ENCODE data around the gene KLK1. TPM values are rescaled to one million over a fixed set of nuclear protein-coding genes. Genes with fewer than 3 reads are reported as not detected.
"Not testable (repeated sequence)": the region's sequence is repeated elsewhere in the genome, so short reads cannot be mapped to it uniquely, and the experiment has no call there.

The KLK1 gene
- total and polyA plus RNA-seq, 2 of the 13 experiments (the other 11 are each of a cell fraction or from before 2014, with no cell fraction given) = not detected

GRCh38 chr19:50773454-50773853, 50.1 kb downstream of the KLK1 start:
- CTCF ChIA-PET (ENCODE audit: low intra/inter-chr PET ratio, low total read pairs); H3K27ac ChIP-seq (ENCODE audit: extremely low read length, insufficient read depth, low read length); H3K9me3 ChIP-seq (ENCODE audit: low read length); H3K36me3 ChIP-seq (replicated peaks in 1 of 2; ENCODE audit: control insufficient read depth in 1 of 2, insufficient read depth in 2 of 2, low read length in 2 of 2); H4K20me1 ChIP-seq (ENCODE audit: insufficient read depth, low read length); BruUV-seq (replicated peaks); H3K4me3 ChIP-seq (replicated peaks in 1 of 3; ENCODE audit: insufficient read depth in 1 of 3, low read depth in 2 of 3, low read length in 3 of 3); POLR2A ChIA-PET; H3K79me2 ChIP-seq (ENCODE audit: insufficient read depth, low read length); intact Hi-C loops (cut with micrococcal nuclease; ENCODE audit: unreplicated experiment); H3K4me2 ChIP-seq (ENCODE audit: low read depth, low read length); ATAC-seq; H3K4me1 ChIP-seq (ENCODE audit: insufficient read depth, low read length); H3K9ac ChIP-seq (ENCODE audit: insufficient read depth, low read depth, low read length); DNase-seq (ENCODE audit: low spot score); in situ Hi-C loops (cut with HindIII; ENCODE audit: extremely low pct_ligation_motif_present, low pct_unique_long_range_greater_than_20kb); H2AFZ ChIP-seq (ENCODE audit: low read length); FAIRE-seq: not testable (repeated sequence)
- peaks cover 0 to 11% of the 10 kb centered on the region in 2 experiments; a peak in 2 of 5 replicates for H3K27me3 ChIP-seq (ENCODE audit: control insufficient read depth in 1 of 2, insufficient read depth in 2 of 2, low read length in 2 of 2)
- 3% methylated on average over 6 of the region's 7 CpGs for WGBS (ENCODE audit: low lambda C conversion rate)

DNA sequence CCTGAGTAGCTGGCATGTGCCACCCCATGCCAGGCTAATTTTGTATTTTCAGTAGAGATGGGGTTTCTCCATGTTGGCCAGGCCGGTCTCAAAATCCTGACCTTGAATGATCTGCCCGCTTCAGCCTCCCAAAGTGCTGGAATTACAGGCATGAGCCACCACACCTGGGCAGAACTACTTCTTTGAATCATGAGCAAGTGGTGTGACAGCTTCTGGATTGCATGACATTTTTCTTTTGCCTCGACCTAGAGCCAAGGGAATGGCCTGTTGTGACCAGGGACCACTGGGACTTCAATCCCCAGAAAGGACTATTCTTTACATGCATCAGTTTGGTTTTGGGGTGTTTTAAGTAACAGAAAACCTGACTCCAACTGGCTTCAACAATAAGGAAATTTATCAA, 50.7 kb downstream of the KLK1 start:
- CTCF ChIA-PET (ENCODE audit: low intra/inter-chr PET ratio, low total read pairs); DNase-seq (ENCODE audit: low spot score); ATAC-seq: not testable (repeated sequence)

DNA sequence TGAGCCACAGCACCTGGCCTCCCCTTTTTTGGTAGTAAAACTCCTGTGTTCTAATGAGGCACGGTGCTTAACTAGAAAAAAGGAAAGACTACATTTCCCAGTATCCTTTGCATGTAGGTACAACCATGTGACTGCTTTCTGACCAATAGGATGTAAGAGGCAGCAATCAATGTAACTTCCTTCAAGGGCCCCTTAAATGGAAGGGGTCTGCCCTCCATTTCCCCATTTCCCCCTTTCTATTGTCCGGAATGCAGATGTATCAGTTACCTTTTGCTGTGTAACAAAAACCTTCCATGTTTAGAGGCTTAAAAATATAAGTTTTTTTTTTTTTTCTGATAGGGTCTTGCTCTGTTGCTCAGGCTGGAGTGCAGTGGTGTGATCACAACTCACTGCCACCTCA, 51.1 kb downstream of the KLK1 start:
- H3K9me3 ChIP-seq (ENCODE audit: low read length) = no peaks in the 10 kb centered on the region
- H2AFZ ChIP-seq (ENCODE audit: low read length) = no peak overlapping the region
- no peak overlapping the region for H3K4me2 ChIP-seq (ENCODE audit: low read depth, low read length)
- WGBS (ENCODE audit: low lambda C conversion rate) = 0% methylated on average over 2 of the region's 2 CpGs
- no peaks in the 10 kb centered on the region for H3K79me2 ChIP-seq (ENCODE audit: insufficient read depth, low read length)
- ATAC-seq = no peak
- no peak overlapping the region for H3K4me3 ChIP-seq (replicated peaks in 1 of 3; ENCODE audit: insufficient read depth in 1 of 3, low read depth in 2 of 3, low read length in 3 of 3)
- ChIA-PET POLR2A (no interaction called here), CTCF (ENCODE audit: low intra/inter-chr PET ratio, low total read pairs) (no interaction called here)
- in situ Hi-C loops (cut with HindIII; ENCODE audit: extremely low pct_ligation_motif_present, low pct_unique_long_range_greater_than_20kb) (no loop called here), intact Hi-C loops (cut with micrococcal nuclease; ENCODE audit: unreplicated experiment) (no loop called here)
- BruUV-seq (replicated peaks) = no TSS peak
- peaks cover 0 to 1% of the 10 kb centered on the region in 2 experiments; a peak in 2 of 5 replicates for H3K27me3 ChIP-seq (ENCODE audit: control insufficient read depth in 1 of 2, insufficient read depth in 2 of 2, low read length in 2 of 2)
- H3K36me3 ChIP-seq (replicated peaks in 1 of 2; ENCODE audit: control insufficient read depth in 1 of 2, insufficient read depth in 2 of 2, low read length in 2 of 2) = no peaks in the 10 kb centered on the region
- no peak for DNase-seq (ENCODE audit: low spot score)
- no peak for FAIRE-seq
- H3K4me1 ChIP-seq (ENCODE audit: insufficient read depth, low read length) = no peaks in the 10 kb centered on the region
- H3K27ac ChIP-seq (ENCODE audit: extremely low read length, insufficient read depth, low read length) = no peak overlapping the region
- no peaks in the 10 kb centered on the region for H4K20me1 ChIP-seq (ENCODE audit: insufficient read depth, low read length)
- H3K9ac ChIP-seq (ENCODE audit: insufficient read depth, low read depth, low read length) = no peak overlapping the region
- TF ChIP-seq NFYC (CRISPR knock-in tag; IDR thresholded peaks at IDR 0.05) (peak; percentile 78), ZFP82 (CRISPR knock-in tag; IDR thresholded peaks at IDR 0.05; ENCODE audit: borderline replicate concordance) (no peak), EHMT2 (IDR thresholded peaks at IDR 0.05; ENCODE audit: borderline replicate concordance, low read depth, low read length) (no peak), RBAK (CRISPR knock-in tag; IDR thresholded peaks at IDR 0.05) (peak; percentile 59; the same call in 1 of the 2 replicates), TRIM24 (CRISPR knock-in tag; IDR thresholded peaks at IDR 0.05) (no peak)
- TF ChIP-seq, protein P1, sequence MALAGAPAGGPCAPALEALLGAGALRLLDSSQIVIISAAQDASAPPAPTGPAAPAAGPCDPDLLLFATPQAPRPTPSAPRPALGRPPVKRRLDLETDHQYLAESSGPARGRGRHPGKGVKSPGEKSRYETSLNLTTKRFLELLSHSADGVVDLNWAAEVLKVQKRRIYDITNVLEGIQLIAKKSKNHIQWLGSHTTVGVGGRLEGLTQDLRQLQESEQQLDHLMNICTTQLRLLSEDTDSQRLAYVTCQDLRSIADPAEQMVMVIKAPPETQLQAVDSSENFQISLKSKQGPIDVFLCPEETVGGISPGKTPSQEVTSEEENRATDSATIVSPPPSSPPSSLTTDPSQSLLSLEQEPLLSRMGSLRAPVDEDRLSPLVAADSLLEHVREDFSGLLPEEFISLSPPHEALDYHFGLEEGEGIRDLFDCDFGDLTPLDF (CRISPR knock-in tag; IDR thresholded peaks at IDR 0.05) = no peak

More for the DNA sequence above, 50.7 kb downstream of the KLK1 start:
- in situ Hi-C loops (cut with HindIII; ENCODE audit: extremely low pct_ligation_motif_present, low pct_unique_long_range_greater_than_20kb); H3K36me3 ChIP-seq (replicated peaks in 1 of 2; ENCODE audit: control insufficient read depth in 1 of 2, insufficient read depth in 2 of 2, low read length in 2 of 2); H4K20me1 ChIP-seq (ENCODE audit: insufficient read depth, low read length); H3K27ac ChIP-seq (ENCODE audit: extremely low read length, insufficient read depth, low read length); intact Hi-C loops (cut with micrococcal nuclease; ENCODE audit: unreplicated experiment); POLR2A ChIA-PET; H3K9ac ChIP-seq (ENCODE audit: insufficient read depth, low read depth, low read length); BruUV-seq (replicated peaks); H3K79me2 ChIP-seq (ENCODE audit: insufficient read depth, low read length); H3K4me1 ChIP-seq (ENCODE audit: insufficient read depth, low read length); FAIRE-seq; H3K27me3 ChIP-seq (ENCODE audit: control insufficient read depth in 1 of 2, insufficient read depth in 2 of 2, low read length in 2 of 2); H3K4me3 ChIP-seq (replicated peaks in 1 of 3; ENCODE audit: insufficient read depth in 1 of 3, low read depth in 2 of 3, low read length in 3 of 3); H3K9me3 ChIP-seq (ENCODE audit: low read length); H2AFZ ChIP-seq (ENCODE audit: low read length); H3K4me2 ChIP-seq (ENCODE audit: low read depth, low read length): not testable (repeated sequence)
- WGBS (ENCODE audit: low lambda C conversion rate) = 7% methylated on average over 3 of the region's 3 CpGs

Measured in HepG2 (cell line).